K562 (cell line): ENCODE results near the gene WASHC4. TPM values are rescaled to one million over a fixed set of nuclear protein-coding genes. Genes with fewer than 3 reads are reported as not detected.

Experiments used
- CHD2 ChIP-seq: IDR thresholded peaks from 2 replicates; pipeline ENCODE4 v1.6.1; 2011; ENCODE audit warnings: low read depth, low read length
- EWSR1 ChIP-seq: fragments of 450-650 bp; IDR thresholded peaks from 2 replicates; pipeline ENCODE4 v1.6.1; 2018; ENCODE audit warnings: borderline replicate concordance, mild to moderate bottlenecking, low read depth, moderate library complexity; ENCODE audit not compliant: partially characterized antibody
- FOSL1 ChIP-seq: fragments of 200-800 bp; sonication (Bioruptor generic); conservative IDR thresholded peaks from 2 replicates; pipeline ENCODE4 v1.6.1; 2016; ENCODE audit warnings: missing genetic modification characterization, missing compliant biosample characterization
- FOXK1 ChIP-seq: sonication (generic); formaldehyde crosslinking; IDR thresholded peaks from 2 replicates; pipeline ENCODE4 v1.8.0; 2022; ENCODE audit warnings: missing genetic modification reagents, mild to moderate bottlenecking, borderline replicate concordance
- FOXO4 ChIP-seq: fragments of 450-650 bp; formaldehyde crosslinking; IDR thresholded peaks from 2 replicates; pipeline ENCODE4 v1.4.0; 2020; ENCODE audit warnings: mild to moderate bottlenecking, moderate library complexity
- GTF3C2 ChIP-seq: IDR thresholded peaks from 3 replicates; pipeline ENCODE4 v1.6.1; 2011; ENCODE audit warnings: borderline replicate concordance, mild to moderate bottlenecking, moderate library complexity; ENCODE audit not compliant: insufficient read length; ENCODE audit errors: extremely low read depth
- HOMEZ ChIP-seq: fragments of 250-450 bp; sonication (Bioruptor Pico); IDR thresholded peaks from 2 replicates; pipeline ENCODE4 v1.4.0; 2020; ENCODE audit warnings: mild to moderate bottlenecking, moderate library complexity
- JUND ChIP-seq, 2 experiments: IDR thresholded peaks; 2 replicates in 1 of 2; 3 replicates in 1 of 2; pipeline ENCODE4 v1.6.1; 2011; ENCODE audit warnings: borderline replicate concordance in 2 of 2, low read depth in 2 of 2, low read length in 2 of 2, improper control_type of control experiment in 1 of 2, missing biosample characterization in 1 of 2, missing genetic modification characterization in 1 of 2, missing genetic modification reagents in 1 of 2
- SAFB2 ChIP-seq: fragments of 200-400 bp; formaldehyde crosslinking; IDR thresholded peaks from 2 replicates; pipeline ENCODE4 v1.6.1; 2018; ENCODE audit warnings: borderline replicate concordance, low read length, low read depth, moderate library complexity; ENCODE audit not compliant: severe bottlenecking
- SETDB1 ChIP-seq: IDR thresholded peaks from one replicate; pipeline ENCODE4 v1.6.1; 2012; ENCODE audit warnings: low read length, control low read depth, inconsistent platforms
- SNIP1 ChIP-seq: fragments of 450-650 bp; IDR thresholded peaks from 2 replicates; pipeline ENCODE4 v1.7.1; 2017; ENCODE audit warnings: low read depth, mild to moderate bottlenecking
- SRSF1 ChIP-seq: fragments of 200-400 bp; formaldehyde crosslinking; IDR thresholded peaks from 2 replicates; pipeline ENCODE4 v1.6.1; 2017; ENCODE audit warnings: mild to moderate bottlenecking, low read depth, low read length, moderate library complexity
- SRSF3 ChIP-seq: fragments of 200-400 bp; formaldehyde crosslinking; IDR thresholded peaks from 2 replicates; pipeline ENCODE4 v1.6.1; 2016; ENCODE audit warnings: mild to moderate bottlenecking, low read length, moderate library complexity; ENCODE audit not compliant: insufficient read depth
- UBTF ChIP-seq, 2 experiments: IDR thresholded peaks; 2 replicates each; pipeline ENCODE4 v1.6.1; 2012; ENCODE audit warnings: improper control_type of control experiment in 2 of 2, low read depth in 2 of 2, low read length in 2 of 2, borderline replicate concordance in 1 of 2
- ZEB2 ChIP-seq: fragments of 450-650 bp; IDR thresholded peaks from 2 replicates; pipeline ENCODE4 v1.6.1; 2016
- ZKSCAN1 ChIP-seq: fragments of 150-350 bp; IDR thresholded peaks from 2 replicates; pipeline ENCODE4 v1.6.1; 2016; ENCODE audit warnings: low read depth, low read length
- polyA plus RNA-seq, 8 experiments: library from polyadenylated mRNA; depleted of rRNA in 4 of 8; stranded (reverse) in 5 of 8; unstranded in 3 of 8; fragments of >200 nt; fragmentation: Nextera tagmentation in 2 of 8; fragmentation: Illumina TruSeq in 1 of 8; extraction: Ambion mirVana in 2 of 8; extraction: Trizol in 1 of 8; gene quantifications; 2 replicates each; pipeline versions ENCODE4 v1.2.1 to v1.2.3, GENCODE V29; 2011 to 2014; ENCODE audit warnings: inconsistent platforms in 1 of 8, missing spikeins in 1 of 8
- total RNA-seq, 7 experiments: library from RNA; depleted of rRNA in 6 of 7; stranded (reverse); fragments of >200 nt in 6 of 7; fragmentation: Illumina TruSeq in 2 of 7; extraction: Trizol in 2 of 7; gene quantifications; 2 replicates each; pipeline versions ENCODE4 v1.2.1 to v1.2.3, GENCODE V29; 2011 to 2021; ENCODE audit warnings: low replicate concordance in 1 of 7
- TF ChIP-seq, protein P1 (sequence below): fragments of 250-450 bp; sonication (Bioruptor Pico); IDR thresholded peaks from 2 replicates; pipeline ENCODE4 v1.8.0; 2021; ENCODE audit warnings: mild to moderate bottlenecking, moderate library complexity

WASHC4 gene
- total and polyA plus RNA-seq, 9 of the 15 experiments (the other 6 are each of a cell fraction or from before 2014, with no cell fraction given), result 12.5 to 38.5 (median 21.3) TPM

DNA sequence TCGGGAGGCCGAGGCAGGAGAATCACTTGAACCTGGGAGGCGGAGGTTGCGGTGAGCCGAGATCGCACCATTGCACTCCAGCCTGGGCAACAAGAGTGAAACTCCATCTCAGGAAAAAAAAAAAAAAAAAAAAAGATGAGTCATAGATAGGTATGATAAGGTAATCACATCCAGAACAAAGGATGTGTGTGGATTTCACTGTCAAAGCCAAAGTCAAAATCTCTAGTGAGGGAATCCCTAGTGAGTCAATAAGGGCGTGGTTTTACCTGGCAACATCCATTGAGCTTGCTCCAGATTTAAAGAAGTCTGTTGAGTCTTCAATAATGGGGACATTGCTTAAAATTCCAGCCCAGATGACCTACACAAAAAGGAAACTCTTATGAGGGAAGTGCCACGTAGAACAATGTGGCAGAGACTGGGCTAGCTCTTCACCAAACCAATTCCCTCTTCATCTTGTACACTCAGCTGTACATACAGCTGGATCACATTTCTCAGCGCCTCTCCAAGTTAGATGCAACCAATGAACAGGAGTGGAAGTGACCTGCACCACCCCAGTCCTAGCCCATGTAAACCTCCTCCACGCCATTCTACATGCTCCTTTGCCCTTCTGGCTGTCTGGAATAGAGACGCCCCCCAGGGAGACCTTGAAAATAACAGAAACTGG lies 46.7 kb upstream of the WASHC4 start (continued):
- TF ChIP-seq FOXO4 (CRISPR knock-in tag) (no peak), ZKSCAN1 (no peak), SNIP1 (no peak), SRSF1 (no peak), SRSF3 (no peak), FOSL1 (peak; percentile 79), JUND (IDR thresholded peaks at IDR 0.05; ENCODE audit: borderline replicate concordance, low read depth, low read length) (no peak), JUND (tag; IDR thresholded peaks at IDR 0.05; ENCODE audit: borderline replicate concordance, low read depth, low read length) (peak; percentile 57; the same call in 1 of the 3 replicates), ZEB2 (0 out of 2 replicates have a peak, but pooled peaks have one; percentile 38), UBTF (IDR thresholded peaks at IDR 0.05; ENCODE audit: borderline replicate concordance in 1 of 2, low read depth in 2 of 2, low read length in 2 of 2) (no peak), HOMEZ (CRISPR knock-in tag) (no peak), SETDB1 (no peak), FOXK1 (CRISPR knock-in tag) (no peak), GTF3C2 (no peak), SAFB2 (no peak), CHD2 (no peak), EWSR1 (no peak)
- TF ChIP-seq, protein P1, sequence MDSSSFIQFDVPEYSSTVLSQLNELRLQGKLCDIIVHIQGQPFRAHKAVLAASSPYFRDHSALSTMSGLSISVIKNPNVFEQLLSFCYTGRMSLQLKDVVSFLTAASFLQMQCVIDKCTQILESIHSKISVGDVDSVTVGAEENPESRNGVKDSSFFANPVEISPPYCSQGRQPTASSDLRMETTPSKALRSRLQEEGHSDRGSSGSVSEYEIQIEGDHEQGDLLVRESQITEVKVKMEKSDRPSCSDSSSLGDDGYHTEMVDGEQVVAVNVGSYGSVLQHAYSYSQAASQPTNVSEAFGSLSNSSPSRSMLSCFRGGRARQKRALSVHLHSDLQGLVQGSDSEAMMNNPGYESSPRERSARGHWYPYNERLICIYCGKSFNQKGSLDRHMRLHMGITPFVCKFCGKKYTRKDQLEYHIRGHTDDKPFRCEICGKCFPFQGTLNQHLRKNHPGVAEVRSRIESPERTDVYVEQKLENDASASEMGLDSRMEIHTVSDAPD, result no peak
